LoVo (cell line): ENCODE results near the gene FAR1.

Source experiments
- DNase-seq: peaks from one replicate; pipeline ENCODE4 v3.0.0-alpha.2; 2016; ENCODE audit warnings: low spot score

FAR1 gene

GRCh38 chr11:13669544-13670488 is 1.3 kb downstream of the FAR1 start:
- no peak for DNase-seq

- no peak for DNase-seq
Measured at GRCh38 chr11:13672576-13673210, 4.2 kb downstream of the FAR1 start.

- DNase-seq = no peak
Measured at GRCh38 chr11:13674799-13675509, 6.5 kb downstream of the FAR1 start.

- DNase-seq = no peak
Measured at GRCh38 chr11:13676576-13676975, 8.1 kb downstream of the FAR1 start.

GRCh38 chr11:13679768-13680167 is 11.3 kb downstream of the FAR1 start:
- DNase-seq = no peak

- DNase-seq = no peak
Measured at GRCh38 chr11:13680501-13681264, 12.2 kb downstream of the FAR1 start.

GRCh38 chr11:13681446-13681845 is 13.0 kb downstream of the FAR1 start:
- DNase-seq = no peak

- no peak for DNase-seq
Measured at GRCh38 chr11:13682212-13682611, 13.7 kb downstream of the FAR1 start.

GRCh38 chr11:13685461-13686108 is 17.1 kb downstream of the FAR1 start:
- no peak for DNase-seq

- DNase-seq = no peak
Measured at GRCh38 chr11:13686776-13687175, 18.3 kb downstream of the FAR1 start.

- no peak for DNase-seq
Measured at GRCh38 chr11:13687271-13687670, 18.8 kb downstream of the FAR1 start.

GRCh38 chr11:13691286-13691899 is 22.9 kb downstream of the FAR1 start:
- no peak for DNase-seq

- no peak for DNase-seq
Measured at GRCh38 chr11:13692172-13692571, 23.7 kb downstream of the FAR1 start.

- DNase-seq = no peak
Measured at GRCh38 chr11:13694115-13694514, 25.6 kb downstream of the FAR1 start.

- no peak for DNase-seq
Measured at GRCh38 chr11:13695886-13696285, 27.4 kb downstream of the FAR1 start.

GRCh38 chr11:13697710-13698109 is 29.2 kb downstream of the FAR1 start:
- no peak for DNase-seq

GRCh38 chr11:13698132-13698531 is 29.7 kb downstream of the FAR1 start:
- DNase-seq = no peak

GRCh38 chr11:13699041-13699440 is 30.6 kb downstream of the FAR1 start:
- DNase-seq = no peak

GRCh38 chr11:13699870-13700269 is 31.4 kb downstream of the FAR1 start:
- no peak for DNase-seq

- no peak for DNase-seq
Measured at GRCh38 chr11:13701506-13701905, 33.0 kb downstream of the FAR1 start.

- DNase-seq = no peak
Measured at GRCh38 chr11:13702071-13702470, 33.6 kb downstream of the FAR1 start.
